Uterus (tissue), 2 donors: ENCODE measurements around the gene TAC3.

Experiments
- CTCF ChIP-seq, 4 experiments: fragments of 200-600 bp in 2 of 4; fragments of 450-650 bp in 2 of 4; sonication (generic) in 2 of 4; IDR thresholded peaks; one replicate each; pipeline ENCODE4 v1.5.1; 2016 to 2019; ENCODE audit warnings: antibody characterized with exemption in 4 of 4, mild to moderate bottlenecking in 2 of 4, moderate library complexity in 1 of 4
- POLR2A ChIP-seq, 2 donors: fragments of 450-650 bp; IDR thresholded peaks; one replicate each; pipeline ENCODE4 v1.6.1; 2016; ENCODE audit warnings: antibody characterized with exemption in 2 of 2, mild to moderate bottlenecking in 1 of 2, moderate library complexity in 1 of 2

DNA sequence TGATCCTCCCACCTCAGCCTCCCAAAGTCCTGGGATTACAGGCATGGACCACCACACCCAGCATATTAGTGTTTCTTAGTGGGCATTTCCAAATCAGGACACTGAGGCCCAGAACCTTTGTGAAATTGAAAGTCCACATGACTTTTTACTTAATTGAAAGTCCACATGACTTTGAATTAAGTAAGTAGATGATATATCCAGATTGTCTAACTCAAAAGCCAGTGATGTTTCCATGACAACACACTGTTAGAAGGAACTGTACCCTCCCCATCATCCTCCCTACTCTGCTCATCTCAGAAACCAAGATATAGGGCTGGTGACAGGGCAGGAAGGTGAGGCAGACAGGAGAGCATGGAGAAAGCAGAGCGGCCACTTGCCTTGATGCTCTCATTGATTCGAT is 26.4 kb upstream of the TAC3 start:
- TF ChIP-seq CTCF (IDR thresholded peaks at IDR 0.05), result no peak
- TF ChIP-seq POLR2A (IDR thresholded peaks at IDR 0.05), result no peak
